HCT116 (cell line): ENCODE results near the gene TUBA4B. TPM values are rescaled to one million over a fixed set of nuclear protein-coding genes. Genes with fewer than 3 reads are reported as not detected.

Experiments
- ATAC-seq: fragments of 200-7000 bp; cut with Tn5 transposase; 2 replicates; pipeline ENCODE4 v1.9.1; 2020; ENCODE audit warnings: mild to moderate bottlenecking, moderate library complexity
- BruUV-seq: library from RNA; stranded (reverse); fragments of 400-500 nt; replicated peaks from 2 replicates; lab custom pipeline; 2021; lab: Mats Ljungman, UMichigan
- CTCF ChIA-PET: fragments of 300-600 bp; sonication (Branson Sonifier 250); formaldehyde crosslinking; loops from one replicate; lab custom pipeline; 2021; ENCODE audit warnings: antibody characterized with exemption; lab: Charles Lee
- POLR2A ChIA-PET: fragments of 300-600, 350-600 bp; sonication (Branson Sonifier 250); formaldehyde crosslinking; loops from one replicate; lab custom pipeline; 2021; ENCODE audit warnings: antibody characterized with exemption; lab: Charles Lee
- RAD21 ChIA-PET, 2 experiments: fragments of 300-600 bp; sonication (Branson Sonifier 250); formaldehyde crosslinking; loops; one replicate each; lab custom pipeline; 2023; ENCODE audit warnings: low total read pairs in 2 of 2; ENCODE audit not compliant: uncharacterized antibody in 2 of 2, unreplicated experiment in 2 of 2, low non-redundant PET in 1 of 2; lab: Charles Lee
- DNase-seq: peaks from one replicate; pipeline ENCODE4 v3.0.0-alpha.2; 2010; ENCODE audit warnings: low read depth, low spot score
- H2AFZ ChIP-seq: fragments of 200-600 bp; shearing (Covaris generic), sonication (generic); 2 replicates; pipeline ENCODE4 v1.6.1; 2017; ENCODE audit warnings: low read depth, mixed run types, mixed read lengths, antibody characterized with exemption, low read length; ENCODE audit not compliant: poor library complexity, severe bottlenecking
- H3K27ac ChIP-seq: 2 replicates; pipeline ENCODE4 v1.5.1; 2012; ENCODE audit warnings: low read depth, low read length
- H3K27me3 ChIP-seq: fragments of 200-600 bp; sonication (generic); 2 replicates; pipeline ENCODE4 v1.6.1; 2016; ENCODE audit warnings: mixed run types, low read length, mixed read lengths; ENCODE audit not compliant: insufficient read depth
- H3K36me3 ChIP-seq, 2 experiments: fragments of 200-500 bp in 1 of 2; fragments of 200-600 bp in 1 of 2; sonication (Bioruptor generic) in 1 of 2; sonication (generic) in 1 of 2; 2 replicates each; pipeline versions ENCODE4 v1.5.1 to v1.6.1; 2014 to 2016; ENCODE audit warnings: low read length in 2 of 2, inconsistent platforms in 1 of 2, mixed read lengths in 1 of 2, mixed run types in 1 of 2; ENCODE audit not compliant: insufficient read depth in 2 of 2, control insufficient read depth in 1 of 2
- H3K4me1 ChIP-seq, 2 experiments: fragments of 200-600 bp in 1 of 2; sonication (generic) in 1 of 2; 2 replicates each; pipeline versions ENCODE4 v1.5.1 to v1.6.1; 2012 to 2017; ENCODE audit warnings: low read length in 2 of 2, inconsistent platforms in 1 of 2, mild to moderate bottlenecking in 1 of 2, mixed read lengths in 1 of 2, mixed run types in 1 of 2, moderate library complexity in 1 of 2; ENCODE audit not compliant: insufficient read depth in 2 of 2, control insufficient read depth in 1 of 2
- H3K4me2 ChIP-seq: fragments of 200-600 bp; sonication (generic); 2 replicates; pipeline ENCODE4 v1.6.1; 2017; ENCODE audit warnings: mixed run types, low read length, mixed read lengths
- H3K4me3 ChIP-seq, 2 experiments: fragments of 200-600 bp in 1 of 2; sonication (generic) in 1 of 2; replicated peaks in 1 of 2; 2 replicates each; pipeline ENCODE4 v1.5.1; 2011 to 2016; ENCODE audit warnings: low read length in 2 of 2, control low read depth in 1 of 2, low read depth in 1 of 2, mild to moderate bottlenecking in 1 of 2, mixed read lengths in 1 of 2, mixed run types in 1 of 2
- H3K79me2 ChIP-seq: fragments of 200-600 bp; sonication (generic); 2 replicates; pipeline ENCODE4 v1.6.1; 2017; ENCODE audit warnings: mild to moderate bottlenecking, mixed run types, low read length, moderate library complexity, mixed read lengths; ENCODE audit not compliant: insufficient read depth
- H3K9ac ChIP-seq: fragments of 200-600 bp; sonication (generic); 2 replicates; pipeline ENCODE4 v1.6.1; 2016; ENCODE audit warnings: low read length, mixed read lengths
- H3K9me2 ChIP-seq: fragments of 200-600 bp; sonication (generic), shearing (Covaris generic); 2 replicates; pipeline ENCODE4 v1.6.1; 2017; ENCODE audit warnings: mixed run types, mild to moderate bottlenecking, moderate library complexity; ENCODE audit not compliant: insufficient read depth
- H3K9me3 ChIP-seq, 2 experiments: fragments of 200-500 bp in 1 of 2; fragments of 200-600 bp in 1 of 2; sonication (Bioruptor generic) in 1 of 2; sonication (generic) in 1 of 2; 2 replicates each; pipeline ENCODE4 v1.6.1; 2014 to 2017; ENCODE audit warnings: low read length in 2 of 2, mixed read lengths in 2 of 2, inconsistent platforms in 1 of 2, low read depth in 1 of 2, mild to moderate bottlenecking in 1 of 2, mixed run types in 1 of 2, moderate library complexity in 1 of 2; ENCODE audit not compliant: control insufficient read depth in 1 of 2, insufficient read depth in 1 of 2
- H4K20me1 ChIP-seq: fragments of 200-600 bp; sonication (generic), shearing (Covaris generic); 2 replicates; pipeline ENCODE4 v1.6.1; 2017; ENCODE audit warnings: mixed run types, mild to moderate bottlenecking, moderate library complexity; ENCODE audit not compliant: insufficient read depth
- POLR2A ChIP-seq: IDR thresholded peaks from 2 replicates; pipeline ENCODE4 v1.7.0; 2011; ENCODE audit warnings: borderline replicate concordance; ENCODE audit not compliant: insufficient read depth, insufficient read length; ENCODE audit errors: extremely low read depth
- POLR2AphosphoS5 ChIP-seq: IDR thresholded peaks from 2 replicates; pipeline ENCODE4 v1.6.1; 2011; ENCODE audit warnings: mild to moderate bottlenecking, low read depth, low read length, moderate library complexity
- RAD21 ChIP-seq: IDR thresholded peaks from 2 replicates; pipeline ENCODE4 v1.6.1; 2012; ENCODE audit warnings: low read depth, mild to moderate bottlenecking
- YY1 ChIP-seq: IDR thresholded peaks from 2 replicates; pipeline ENCODE4 v1.6.1; 2011; ENCODE audit warnings: low read length, low read depth, moderate library complexity, mild to moderate bottlenecking; ENCODE audit not compliant: insufficient replicate concordance; ENCODE audit errors: extremely low read depth
- ZFX ChIP-seq: fragments of 450-650 bp; IDR thresholded peaks from 2 replicates; pipeline ENCODE4 v1.6.1; 2017
- intact Hi-C: fragments of 100-400 bp; cut with micrococcal nuclease; formaldehyde crosslinking; loops from 2 replicates; pipeline ENCODE4 v1.10.0; 2022
- total RNA-seq: library from RNA; stranded (reverse); gene quantifications from one replicate; pipeline ENCODE4 v1.2.1, GENCODE V29; 2021; ENCODE audit not compliant: unreplicated experiment
- TF ChIP-seq, protein P1 (sequence below): IDR thresholded peaks from 2 replicates; pipeline ENCODE4 v1.6.1; 2012

TUBA4B gene
- total RNA-seq, 1 experiment from 2014 or later: not detected

DNA sequence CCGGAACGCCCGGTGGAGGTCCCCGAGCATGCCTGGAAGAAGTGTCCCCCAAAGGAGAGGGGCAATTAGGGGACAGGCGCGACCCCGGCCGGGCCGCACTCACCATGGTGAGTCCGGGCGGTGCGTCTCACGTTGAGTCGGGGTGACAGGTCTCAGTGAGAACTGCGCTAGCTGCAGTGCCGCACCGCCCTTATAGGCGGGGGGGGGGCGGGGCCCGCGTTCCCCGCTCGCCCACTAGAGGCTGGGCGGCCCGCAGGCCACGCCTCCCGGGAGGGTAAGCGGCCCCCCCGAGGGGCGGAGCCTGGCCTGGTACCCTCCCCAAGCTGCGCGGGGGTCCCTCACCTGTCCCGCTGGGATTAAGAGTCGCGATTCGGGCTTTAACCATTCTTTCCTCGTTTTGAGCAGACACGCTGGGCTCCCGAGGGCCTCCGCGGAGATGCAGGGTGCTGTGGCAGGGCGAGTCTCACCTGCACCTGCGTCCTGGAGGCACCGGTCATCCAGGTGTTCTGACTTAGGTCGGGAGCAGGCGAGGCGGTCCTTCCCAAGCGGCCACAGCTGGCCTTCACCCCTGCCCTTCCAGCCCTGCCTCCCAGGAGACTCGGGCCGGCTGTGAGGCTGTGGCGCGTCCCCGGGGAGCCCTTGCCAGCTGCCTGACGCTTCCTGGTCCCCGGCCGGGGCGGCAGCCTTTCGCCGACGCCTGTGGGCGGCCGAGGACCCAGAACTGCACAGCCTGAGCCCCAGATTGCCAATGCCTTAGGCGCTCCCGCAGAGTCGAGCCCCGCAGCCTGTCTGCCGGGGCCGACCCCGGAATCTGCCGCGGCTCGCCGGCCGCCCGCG lies 928 bp downstream of the TUBA4B start, which contains the start of gene TUBA4A:
TSS of gene TUBA4A (minus strand) at position 166 of the 837 bp plus-strand sequence. CDS start at position 106, 60 bp downstream.
- TF ChIP-seq RAD21 (no peak), POLR2A (peak; percentile 96), YY1 (peak; percentile 16), ZFX (no peak), POLR2AphosphoS5 (peak; percentile 98)
- TF ChIP-seq, protein P1, sequence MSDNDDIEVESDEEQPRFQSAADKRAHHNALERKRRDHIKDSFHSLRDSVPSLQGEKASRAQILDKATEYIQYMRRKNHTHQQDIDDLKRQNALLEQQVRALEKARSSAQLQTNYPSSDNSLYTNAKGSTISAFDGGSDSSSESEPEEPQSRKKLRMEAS: no peak
- BruUV-seq: no TSS peak
- intact Hi-C loops: loop anchor here (2.0 kb wide), 1 partner anchor 41 kb away; no protein-coding TSS in a partner anchor

More for the DNA sequence above, 928 bp downstream of the TUBA4B start, which contains the start of gene TUBA4A:
- POLR2A ChIA-PET: interaction anchor here (0.9 to 1.8 kb wide), 4 partner anchors 9 to 41 kb away, joined by 3 to 7 read pairs (median 6); partner anchors contain the start of genes DNAJB2, GLB1L and STK16
- ATAC-seq (peak; percentile 87), DNase-seq (peak; percentile 49)
- Histone ChIP-seq H3K4me2 (peak within 1 kb of the TSS; percentile 97), H3K9me2 (no peaks in the 10 kb centered on the region), H3K9ac (peak within 1 kb of the TSS; percentile 77), H4K20me1 (no peaks in the 10 kb centered on the region), H3K27ac (peak within 1 kb of the TSS; percentile 55), H3K9me3 (no peaks in the 10 kb centered on the region), H2AFZ (peak within 1 kb of the TSS; percentile 74), H3K79me2 (peaks cover 20% of the 10 kb centered on the region; the same call in 1 of the 2 replicates), H3K27me3 (peaks cover 5% of the 10 kb centered on the region; the same call in 1 of the 2 replicates), H3K36me3 (peaks cover 0 to 3% of the 10 kb centered on the region in 2 experiments; a peak in 1 of 4 replicates), H3K4me3 (peak within 1 kb of the TSS; percentile 69 to 84), H3K4me1 (peaks cover 25 to 52% of the 10 kb centered on the region in 2 experiments)
- RAD21 ChIA-PET: interaction anchor here in 1 of 2 experiments (0.6 kb wide), 1 partner anchor 41 kb away, joined by 3 read pairs; no protein-coding TSS in a partner anchor
- CTCF ChIA-PET: interaction anchor here (0.9 to 1.9 kb wide), 2 partner anchors 23 to 25 kb away, joined by 3 to 6 read pairs; partner anchors contain the start of gene DNAJB2
